GM12878 (cell line): ENCODE data around the gene ALKBH1. TPM values are rescaled to one million over a fixed set of nuclear protein-coding genes. Genes with fewer than 3 reads are reported as not detected.

Experiments used
- ATAC-seq: fragments of 200-7000 bp; cut with Tn5 transposase; 3 replicates; pipeline ENCODE4 v1.9.1; 2020; ENCODE audit warnings: mild to moderate bottlenecking, moderate library complexity
- BruUV-seq: library from RNA; stranded (reverse); fragments of 400-500 nt; replicated peaks from 2 replicates; lab custom pipeline; 2021; lab: Mats Ljungman, UMichigan
- CTCF ChIA-PET: fragments of 300-600 bp; sonication (Branson Sonifier 250); formaldehyde crosslinking; extraction: SDS; loops from one replicate; lab custom pipeline; 2021; ENCODE audit warnings: inconsistent platforms; lab: Yijun Ruan, JAX
- POLR2A ChIA-PET: fragments of 350-600 bp; formaldehyde crosslinking; extraction: SDS; loops from one replicate; lab custom pipeline; 2021; ENCODE audit warnings: inconsistent platforms; lab: Charles Lee
- RAD21 ChIA-PET: fragments of 300-600 bp; sonication (Branson Sonifier 250); formaldehyde crosslinking; loops from one replicate; lab custom pipeline; 2023; ENCODE audit warnings: antibody characterized with exemption; ENCODE audit not compliant: unreplicated experiment; lab: Charles Lee
- SMC1A ChIA-PET: fragments of 300-600 bp; sonication (Branson Sonifier 250); formaldehyde crosslinking; loops from one replicate; lab custom pipeline; 2023; ENCODE audit not compliant: unreplicated experiment, uncharacterized antibody; lab: Charles Lee
- DNase-seq: peaks from one replicate; pipeline ENCODE4 v3.0.0-alpha.2; 2011; ENCODE audit warnings: low read depth, low spot score
- FAIRE-seq: peaks from 3 replicates; lab custom pipeline; 2011; peaks lifted over from hg19 to GRCh38; lab: Jason Lieb, UNC
- H2AFZ ChIP-seq: 2 replicates; pipeline ENCODE4 v1.6.0; 2011; ENCODE audit warnings: low read depth, low read length, control low read depth; ENCODE audit not compliant: control insufficient read depth
- H3K27ac ChIP-seq: 2 replicates; pipeline ENCODE4 v1.5.1; 2011; ENCODE audit warnings: control low read depth; ENCODE audit not compliant: control insufficient read depth, insufficient read depth
- H3K27me3 ChIP-seq, 2 experiments: replicated peaks in 1 of 2; 2 replicates each; pipeline versions ENCODE4 v1.6.0 to v1.6.1; 2011; ENCODE audit warnings: low read length in 1 of 2; ENCODE audit not compliant: control insufficient read depth in 2 of 2, insufficient read depth in 2 of 2
- H3K36me3 ChIP-seq, 2 experiments: 2 replicates each; pipeline ENCODE4 v1.5.1; 2011; ENCODE audit warnings: low read length in 1 of 2; ENCODE audit not compliant: control insufficient read depth in 2 of 2, insufficient read depth in 2 of 2
- H3K4me1 ChIP-seq: 2 replicates; pipeline ENCODE4 v1.6.1; 2011; ENCODE audit warnings: mild to moderate bottlenecking, low read length, moderate library complexity, mixed read lengths; ENCODE audit not compliant: control insufficient read depth, insufficient read depth
- H3K4me2 ChIP-seq: 2 replicates; pipeline ENCODE4 v1.6.0; 2011; ENCODE audit warnings: control low read depth; ENCODE audit not compliant: control insufficient read depth, insufficient read depth
- H3K4me3 ChIP-seq: fragments of 200-600 bp; sonication (generic); 2 replicates; pipeline ENCODE4 v1.5.1; 2016
- H3K79me2 ChIP-seq: 2 replicates; pipeline ENCODE4 v1.6.0; 2011; ENCODE audit warnings: low read length; ENCODE audit not compliant: control insufficient read depth, insufficient read depth
- H3K9ac ChIP-seq: 2 replicates; pipeline ENCODE4 v1.8.0; 2011; ENCODE audit warnings: low read length, control low read depth, mixed read lengths; ENCODE audit not compliant: control insufficient read depth, insufficient read depth
- H3K9me3 ChIP-seq: replicated peaks from 3 replicates; pipeline ENCODE4 v1.5.1; 2011; ENCODE audit warnings: mild to moderate bottlenecking, low read length; ENCODE audit not compliant: control insufficient read depth, insufficient read depth
- H4K20me1 ChIP-seq: 2 replicates; pipeline ENCODE4 v1.6.0; 2011; ENCODE audit not compliant: control insufficient read depth, insufficient read depth
- CREM ChIP-seq: IDR thresholded peaks from 2 replicates; pipeline ENCODE4 v1.6.1; 2014; ENCODE audit warnings: antibody characterized with exemption, low read depth
- CUX1 ChIP-seq: IDR thresholded peaks from 2 replicates; pipeline ENCODE4 v1.6.1; 2012; ENCODE audit warnings: improper control_type of control experiment, low read depth, low read length; ENCODE audit not compliant: insufficient replicate concordance
- SMARCA5 ChIP-seq: fragments of 450-650 bp; IDR thresholded peaks from 2 replicates; pipeline ENCODE4 v1.6.1; 2017; ENCODE audit warnings: mild to moderate bottlenecking
- SP1 ChIP-seq: IDR thresholded peaks from one replicate; pipeline ENCODE4 v1.6.1; 2011; ENCODE audit warnings: low read depth, low read length
- ZNF384 ChIP-seq: IDR thresholded peaks from 2 replicates; pipeline ENCODE4 v1.6.1; 2012; ENCODE audit warnings: low read depth, mild to moderate bottlenecking, low read length, improper control_type of control experiment, borderline replicate concordance
- WGBS: methylation state at CpG from one replicate; pipeline ENCODE4 v1.1.6; 2016; ENCODE audit warnings: low lambda C conversion rate; ENCODE audit not compliant: insufficient replicate concordance, insufficient coverage; ENCODE audit errors: missing lambda C conversion rate; 5-methylcytosine and 5-hydroxymethylcytosine counted together
- in situ Hi-C: fragments of 300-500 bp; cut with MboI; formaldehyde crosslinking; loops from 9 replicates; pipeline ENCODE4 v1.14.3; 2018; ENCODE audit warnings: mixed read lengths
- intact Hi-C: fragments of 100-400 bp; cut with micrococcal nuclease; formaldehyde crosslinking; loops from one replicate; pipeline ENCODE4 v1.14.2; 2022; ENCODE audit not compliant: unreplicated experiment
- polyA plus RNA-seq, 11 experiments: library from polyadenylated mRNA; depleted of rRNA in 4 of 11; unstranded in 6 of 11; stranded (reverse) in 5 of 11; fragments of >200 nt; fragmentation: Nextera tagmentation in 4 of 11; fragmentation: Illumina TruSeq in 1 of 11; extraction: Ambion mirVana in 4 of 11; extraction: Trizol in 1 of 11; gene quantifications; 1 replicate in 1 of 11; 2 replicates in 10 of 11; pipeline versions ENCODE4 v1.2.1 to v1.2.3, GENCODE V29; 2011 to 2016; ENCODE audit warnings: inconsistent platforms in 2 of 11, missing spikeins in 2 of 11, low read depth in 1 of 11
- total RNA-seq, 4 experiments: library from RNA; depleted of rRNA in 3 of 4; stranded (reverse); fragments of >200 nt in 3 of 4; fragmentation: Illumina TruSeq in 1 of 4; extraction: Trizol in 1 of 4; gene quantifications; 2 replicates each; pipeline versions ENCODE4 v1.2.1 to v1.2.3, GENCODE V29; 2013 to 2021

Gene ALKBH1
- total and polyA plus RNA-seq, 10 of the 15 experiments (the other 5 are each of a cell fraction or from before 2014, with no cell fraction given) = 6.5 to 24.1 (median 17.0) TPM

- TF ChIP-seq CUX1 = no peak
These were observed 30.9 kb upstream of the ALKBH1 start (continued) for GRCh38 chr14:77738559-77739250.

GRCh38 chr14:77730976-77731497, 23.2 kb upstream of the ALKBH1 start:
- Histone ChIP-seq H3K4me2 (no peak overlapping the region), H4K20me1 (no peaks in the 10 kb centered on the region), H3K27me3 (no peaks in the 10 kb centered on the region), H3K4me1 (no peaks in the 10 kb centered on the region), H3K9ac (no peak overlapping the region), H3K27ac (no peak overlapping the region), H3K4me3 (no peak overlapping the region), H3K36me3 (peaks cover 5 to 37% of the 10 kb centered on the region in 2 experiments), H2AFZ (no peak overlapping the region), H3K79me2 (no peaks in the 10 kb centered on the region), H3K9me3 (no peaks in the 10 kb centered on the region)
- ChIA-PET SMC1A (interaction anchor here (1.5 to 2.0 kb wide), 2 partner anchors 21 to 30 kb away, joined by 3 to 5 read pairs; partner anchors contain the start of gene SNW1), POLR2A (no interaction called here), CTCF (no interaction called here), RAD21 (no interaction called here)
- intact Hi-C loops = no loop called here
- no peak for ATAC-seq
- 94% methylated on average over 3 of the region's 3 CpGs for WGBS
- no peak for TF ChIP-seq CREM
- no peak for TF ChIP-seq SMARCA5
- TF ChIP-seq SP1 = no peak
- TF ChIP-seq ZNF384 = no peak
- DNase-seq = no peak
- in situ Hi-C loops = no loop called here
- FAIRE-seq = no peak
- BruUV-seq = no TSS peak
